ENCODE results near the gene ARID1B. TPM values are rescaled to one million over a fixed set of nuclear protein-coding genes. Genes with fewer than 3 reads are reported as not detected.

ARID1B gene
- total RNA-seq, 4 donors from 2014 or later: 25.2 to 103 (median 59.5) TPM

DNA sequence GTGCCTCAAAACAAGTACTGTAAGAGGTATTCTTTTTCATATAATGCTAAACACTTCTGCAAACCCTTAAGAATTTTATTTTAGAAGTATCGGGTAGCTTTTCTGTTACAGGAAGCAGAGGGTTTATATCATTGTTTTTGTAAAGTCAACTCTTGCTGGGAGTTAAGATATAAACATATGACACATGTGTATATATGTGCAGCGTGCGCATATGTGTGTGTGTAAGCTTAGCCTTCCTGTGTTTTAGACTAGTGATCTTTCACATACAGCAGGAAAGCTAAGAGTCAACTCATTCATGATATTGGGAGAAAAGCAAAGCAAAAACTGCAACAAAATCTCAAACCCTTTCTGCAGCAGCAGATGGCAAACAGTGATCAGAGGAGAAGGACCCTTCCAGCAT, 102.4 kb downstream of the ARID1B start:
- Histone ChIP-seq H3K27me3 (no peaks in the 10 kb centered on the region), H3K27ac (peak overlapping the region in 1 of 4 donors; percentile 44), H3K36me3 (no peaks in the 10 kb centered on the region), H3K4me1 (peaks cover 9 to 77% (median 21%) of the 10 kb centered on the region in 3 donors), H3K4me3 (no peak overlapping the region), H3K9me3 (no peaks in the 10 kb centered on the region)
- TF ChIP-seq, protein P1, sequence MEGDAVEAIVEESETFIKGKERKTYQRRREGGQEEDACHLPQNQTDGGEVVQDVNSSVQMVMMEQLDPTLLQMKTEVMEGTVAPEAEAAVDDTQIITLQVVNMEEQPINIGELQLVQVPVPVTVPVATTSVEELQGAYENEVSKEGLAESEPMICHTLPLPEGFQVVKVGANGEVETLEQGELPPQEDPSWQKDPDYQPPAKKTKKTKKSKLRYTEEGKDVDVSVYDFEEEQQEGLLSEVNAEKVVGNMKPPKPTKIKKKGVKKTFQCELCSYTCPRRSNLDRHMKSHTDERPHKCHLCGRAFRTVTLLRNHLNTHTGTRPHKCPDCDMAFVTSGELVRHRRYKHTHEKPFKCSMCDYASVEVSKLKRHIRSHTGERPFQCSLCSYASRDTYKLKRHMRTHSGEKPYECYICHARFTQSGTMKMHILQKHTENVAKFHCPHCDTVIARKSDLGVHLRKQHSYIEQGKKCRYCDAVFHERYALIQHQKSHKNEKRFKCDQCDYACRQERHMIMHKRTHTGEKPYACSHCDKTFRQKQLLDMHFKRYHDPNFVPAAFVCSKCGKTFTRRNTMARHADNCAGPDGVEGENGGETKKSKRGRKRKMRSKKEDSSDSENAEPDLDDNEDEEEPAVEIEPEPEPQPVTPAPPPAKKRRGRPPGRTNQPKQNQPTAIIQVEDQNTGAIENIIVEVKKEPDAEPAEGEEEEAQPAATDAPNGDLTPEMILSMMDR (IDR thresholded peaks at IDR 0.05): no peak
- no peak for TF ChIP-seq POLR2A (IDR thresholded peaks at IDR 0.05)
- DNase-seq: no peak
- 69 to 73% methylated on average over 3 of the region's 3 CpGs for WGBS, 2 donors
- intact Hi-C loops (cut with DNase I): no loop called here

DNA sequence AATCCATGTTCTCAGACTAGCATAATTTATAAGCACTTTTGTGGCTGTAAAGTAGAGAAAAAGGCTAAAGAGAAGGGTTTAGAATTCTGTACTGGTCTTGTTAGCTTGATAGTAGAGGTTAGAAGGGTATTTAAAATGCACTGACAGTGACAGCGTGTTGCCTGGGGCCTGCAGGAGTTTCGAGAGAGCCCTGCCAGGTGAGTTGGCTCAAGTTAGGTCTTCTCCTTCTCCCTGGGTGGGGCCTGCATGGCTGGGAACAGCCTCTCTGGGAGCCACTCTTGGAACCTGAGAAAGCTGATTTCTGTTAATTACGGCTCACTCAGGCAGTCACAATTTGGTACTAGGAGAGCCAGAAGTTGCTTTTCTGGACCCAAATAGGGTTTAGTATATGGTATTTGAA, 103.7 kb downstream of the ARID1B start:
- 33 to 61% methylated on average over 3 of the region's 3 CpGs for WGBS, 2 donors
- Histone ChIP-seq H3K9me3 (no peaks in the 10 kb centered on the region), H3K27me3 (no peaks in the 10 kb centered on the region), H3K4me3 (no peak overlapping the region), H3K27ac (peak overlapping the region in 2 of 4 donors; percentile 44 to 56), H3K36me3 (no peaks in the 10 kb centered on the region), H3K4me1 (peaks cover 9 to 79% (median 21%) of the 10 kb centered on the region in 3 donors)
- DNase-seq: no peak
- TF ChIP-seq POLR2A (IDR thresholded peaks at IDR 0.05): no peak
- TF ChIP-seq, protein P1 (IDR thresholded peaks at IDR 0.05): no peak
- intact Hi-C loops (cut with DNase I): no loop called here

DNA sequence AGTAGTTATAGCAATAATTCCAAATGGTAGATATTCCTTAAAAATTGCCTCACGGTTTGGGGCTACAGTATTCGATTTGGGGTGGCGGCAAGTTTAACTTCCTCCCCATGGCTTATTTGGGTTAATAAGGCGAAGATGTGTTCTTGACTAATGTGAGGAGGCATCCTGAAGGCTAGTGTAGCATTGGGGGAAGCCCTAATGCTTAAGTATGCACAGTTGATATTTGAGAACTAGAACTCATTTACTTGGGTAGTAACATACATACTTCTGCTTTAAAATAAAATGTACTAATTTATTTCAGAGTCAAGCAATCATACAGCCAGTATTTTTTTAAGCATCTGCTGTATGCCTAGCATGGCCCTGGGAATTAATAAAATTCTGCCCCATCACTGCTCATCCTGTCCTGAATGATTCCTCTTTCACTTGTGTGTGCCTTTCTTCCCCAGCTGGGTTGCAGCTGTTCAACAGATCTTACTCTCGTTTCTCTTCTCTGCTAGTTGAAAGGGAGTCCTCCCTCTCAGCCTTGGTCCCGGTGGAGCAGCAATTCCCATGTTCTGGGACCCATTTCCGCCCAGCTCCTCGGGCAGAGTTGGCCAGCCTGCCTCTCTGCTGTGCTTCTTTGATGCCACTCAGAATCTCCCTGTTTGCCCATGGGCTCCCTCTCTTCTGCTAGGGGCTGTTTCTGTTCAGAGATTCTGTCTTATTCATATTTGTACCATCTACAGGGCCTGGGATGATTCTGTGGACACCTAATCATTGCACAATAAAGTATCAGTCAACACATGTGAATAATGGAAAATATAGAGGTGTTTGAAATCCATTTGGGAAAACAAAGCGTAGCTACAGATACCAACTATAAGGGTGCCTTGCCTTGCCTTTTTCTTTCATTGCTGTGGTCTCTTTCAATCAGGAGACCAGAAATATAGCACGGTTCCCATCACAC, 104.8 kb downstream of the ARID1B start:
- no peaks in the 10 kb centered on the region for H3K36me3 ChIP-seq
- no peaks in the 10 kb centered on the region for H3K27me3 ChIP-seq
- no peak for TF ChIP-seq POLR2A (IDR thresholded peaks at IDR 0.05)
- TF ChIP-seq, protein P1 (IDR thresholded peaks at IDR 0.05): no peak
- 80 to 86% methylated on average over 10 of the region's 10 CpGs for WGBS, 2 donors
- H3K9me3 ChIP-seq: no peaks in the 10 kb centered on the region
- no peak for DNase-seq
- intact Hi-C loops (cut with DNase I): no loop called here
- peaks cover 9 to 87% (median 21%) of the 10 kb centered on the region in 3 donors for H3K4me1 ChIP-seq
- peak overlapping the region in 1 of 4 donors; percentile 56 for H3K27ac ChIP-seq
- H3K4me3 ChIP-seq: no peak overlapping the region

DNA sequence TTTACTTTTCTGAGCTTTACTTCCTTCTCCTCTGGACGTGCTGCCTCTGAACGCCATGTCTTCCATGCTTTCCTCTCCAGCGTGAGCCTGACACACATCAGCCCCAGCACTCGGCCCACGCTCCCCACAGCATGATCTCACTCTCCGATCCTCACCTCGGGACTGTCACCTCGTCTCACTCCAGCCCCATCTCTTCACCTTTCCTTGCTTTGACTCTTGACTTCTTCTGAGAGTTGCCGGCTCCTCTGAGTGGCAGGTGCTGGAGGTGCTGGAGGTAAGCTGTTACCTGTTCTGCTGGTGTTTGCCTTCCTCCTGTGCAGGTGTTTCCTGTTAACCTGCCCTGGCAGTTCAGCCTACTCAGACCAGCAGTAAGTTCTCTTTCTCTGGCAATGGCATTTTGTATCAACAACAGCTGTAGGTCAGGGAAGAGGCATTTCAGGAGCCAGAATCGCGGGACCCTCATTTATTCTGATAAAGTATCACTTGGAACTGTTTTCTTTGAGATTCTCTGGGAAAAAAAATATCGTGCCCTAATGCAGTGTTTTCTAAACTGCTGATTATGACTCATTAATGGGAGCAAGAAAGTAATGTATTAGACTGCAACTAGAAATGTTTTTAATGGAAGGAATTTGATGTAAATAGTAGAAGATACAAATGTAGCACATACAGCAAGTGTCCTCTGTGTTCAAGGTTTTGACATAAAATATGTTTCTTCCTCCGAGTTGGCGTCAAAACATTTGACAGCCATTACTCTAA, 106.5 kb downstream of the ARID1B start:
- intact Hi-C loops (cut with DNase I): no loop called here
- 40 to 54% methylated on average over 14 of the region's 14 CpGs for WGBS, 2 donors

More for the DNA sequence above, 106.5 kb downstream of the ARID1B start:
- peak overlapping the region in 2 of 4 donors; percentile 14 to 18 for H3K4me3 ChIP-seq
- no peak for TF ChIP-seq POLR2A (IDR thresholded peaks at IDR 0.05)
- TF ChIP-seq, protein P1 (IDR thresholded peaks at IDR 0.05): no peak
- no peak for DNase-seq
- peaks cover 9 to 83% (median 18%) of the 10 kb centered on the region in 3 donors for H3K4me1 ChIP-seq
- no peaks in the 10 kb centered on the region for H3K9me3 ChIP-seq
- no peaks in the 10 kb centered on the region for H3K36me3 ChIP-seq
- H3K27ac ChIP-seq: peak overlapping the region; percentile 32 to 73 (median 70)
- no peaks in the 10 kb centered on the region for H3K27me3 ChIP-seq
